Putamen (tissue), 1 donor: ENCODE measurements around the gene CHST8.
"Not testable (repeated sequence)": the region's sequence is repeated elsewhere in the genome, so short reads cannot be mapped to it uniquely, and the experiment has no call there.

ENCODE experiments used
- DNase-seq: peaks from one replicate; pipeline ENCODE4 v3.0.0-alpha.2; 2016; ENCODE audit warnings: low spot score

The CHST8 gene

GRCh38 chr19:33812388-33813330 is 190.9 kb downstream of the CHST8 start:
- no peak for DNase-seq

- DNase-seq = no peak
These were observed 191.8 kb downstream of the CHST8 start for GRCh38 chr19:33813391-33814101.

- no peak for DNase-seq
These were observed 192.7 kb downstream of the CHST8 start for GRCh38 chr19:33814181-33815165.

GRCh38 chr19:33815380-33816340 is 193.9 kb downstream of the CHST8 start:
- DNase-seq = no peak

GRCh38 chr19:33818411-33818810 is 196.7 kb downstream of the CHST8 start:
- no peak for DNase-seq

GRCh38 chr19:33819078-33819477 is 197.3 kb downstream of the CHST8 start:
- DNase-seq = not testable (repeated sequence)

GRCh38 chr19:33819506-33819879 is 197.7 kb downstream of the CHST8 start:
- no peak for DNase-seq

GRCh38 chr19:33819880-33820781 is 198.4 kb downstream of the CHST8 start:
- DNase-seq = no peak

GRCh38 chr19:33821871-33822270 is 200.1 kb downstream of the CHST8 start:
- no peak for DNase-seq
